NCI-H510A (cell line): ENCODE measurements around the gene NRL.

Experiments
- DNase-seq: peaks from one replicate; lab custom pipeline; 2025; lab: John Stamatoyannopoulos, UW

The NRL gene

GRCh38 chr14:24114532-24115421 lies at the start of gene NRL, which contains the start of gene DCAF11:
Gene NRL (minus strand): TSS chr14:24114949. CDS start chr14:24082848, 32,101 bp downstream.
Gene DCAF11 (plus strand): TSS chr14:24114777. CDS start chr14:24115595, 818 bp downstream.
- DNase-seq: peak; percentile 98

- no peak for DNase-seq
Measured at GRCh38 chr14:24162093-24162492, 47.3 kb upstream of the NRL start.

- DNase-seq: peak; percentile 85
Measured at GRCh38 chr14:24160850-24161804, 46.4 kb upstream of the NRL start, which contains the start of gene IRF9. Gene IRF9 (plus strand): TSS chr14:24161265. CDS start chr14:24162145, 880 bp downstream.

GRCh38 chr14:24160499-24160849 lies 45.7 kb upstream of the NRL start:
- DNase-seq: no peak

- DNase-seq: no peak
Measured at GRCh38 chr14:24159777-24160498, 45.2 kb upstream of the NRL start.

- DNase-seq: no peak
Measured at GRCh38 chr14:24157331-24157730, 42.6 kb upstream of the NRL start.

GRCh38 chr14:24156840-24157239 lies 42.1 kb upstream of the NRL start:
- DNase-seq: no peak

- no peak for DNase-seq
Measured at GRCh38 chr14:24155100-24155499, 40.4 kb upstream of the NRL start.

GRCh38 chr14:24151404-24152080 lies 36.8 kb upstream of the NRL start:
- DNase-seq: no peak

GRCh38 chr14:24150993-24151392 lies 36.2 kb upstream of the NRL start:
- no peak for DNase-seq

- no peak for DNase-seq
Measured at GRCh38 chr14:24150567-24150966, 35.8 kb upstream of the NRL start.

- DNase-seq: no peak
Measured at GRCh38 chr14:24150061-24150460, 35.3 kb upstream of the NRL start.

- DNase-seq: no peak
Measured at GRCh38 chr14:24149302-24149969, 34.7 kb upstream of the NRL start.

GRCh38 chr14:24147761-24148428 lies 33.1 kb upstream of the NRL start:
- no peak for DNase-seq

- peak; percentile 97 for DNase-seq
Measured at GRCh38 chr14:24146978-24147760, 32.4 kb upstream of the NRL start, which contains the start of gene RNF31. Gene RNF31 (plus strand): TSS chr14:24147498. CDS start chr14:24147699, 201 bp downstream.

- DNase-seq: peak; percentile 94
Measured at GRCh38 chr14:24146453-24146977, 31.8 kb upstream of the NRL start, which contains the start of gene PSME2. Gene PSME2 (minus strand): TSS chr14:24146610. CDS start chr14:24146581, 29 bp downstream.

GRCh38 chr14:24145690-24146452 lies 31.1 kb upstream of the NRL start:
- no peak for DNase-seq

GRCh38 chr14:24145219-24145618 lies 30.5 kb upstream of the NRL start:
- no peak for DNase-seq
